Fibroblast of lung (primary cell): ENCODE data around the gene PDP2. TPM values are rescaled to one million over a fixed set of nuclear protein-coding genes. Genes with fewer than 3 reads are reported as not detected.

ENCODE experiments used
- DNase-seq, 2 donors: peaks; one replicate each; pipeline versions ENCODE4 v3.0.0 to v3.0.0-alpha.2; 2010; ENCODE audit warnings: low read depth in 2 of 2
- H2AFZ ChIP-seq: 2 replicates; pipeline ENCODE4 v1.5.1; 2012; ENCODE audit warnings: low read length, control low read depth, inconsistent platforms
- H3K27ac ChIP-seq: 2 replicates; pipeline ENCODE4 v1.5.1; 2011; ENCODE audit warnings: low read length, control low read depth; ENCODE audit not compliant: insufficient read depth
- H3K27me3 ChIP-seq: 2 replicates; pipeline ENCODE4 v1.5.1; 2011; ENCODE audit warnings: mild to moderate bottlenecking, low read length; ENCODE audit not compliant: control insufficient read depth, insufficient read depth
- H3K36me3 ChIP-seq: 2 replicates; pipeline ENCODE4 v1.5.1; 2011; ENCODE audit warnings: low read length; ENCODE audit not compliant: control insufficient read depth, insufficient read depth
- H3K4me1 ChIP-seq: 2 replicates; pipeline ENCODE4 v1.5.1; 2011; ENCODE audit warnings: low read length; ENCODE audit not compliant: control insufficient read depth, insufficient read depth; ENCODE audit errors: extremely low read depth
- H3K4me2 ChIP-seq: 2 replicates; pipeline ENCODE4 v1.5.1; 2011; ENCODE audit warnings: low read length, control low read depth; ENCODE audit not compliant: insufficient read depth; ENCODE audit errors: extremely low read depth
- H3K4me3 ChIP-seq, 4 experiments: fragments of 200-600 bp in 1 of 4; sonication (generic) in 1 of 4; replicated peaks in 1 of 4; 2 replicates each; pipeline ENCODE4 v1.5.1; 2011 to 2016; ENCODE audit warnings: low read length in 4 of 4, low read depth in 3 of 4, mild to moderate bottlenecking in 3 of 4, control low read depth in 2 of 4, inconsistent platforms in 1 of 4, mixed read lengths in 1 of 4; ENCODE audit not compliant: insufficient read depth in 1 of 4; ENCODE audit errors: control extremely low read depth in 1 of 4
- H3K79me2 ChIP-seq: 2 replicates; pipeline ENCODE4 v1.5.1; 2012; ENCODE audit warnings: mild to moderate bottlenecking, low read length, inconsistent platforms; ENCODE audit not compliant: control insufficient read depth, insufficient read depth
- H3K9ac ChIP-seq: 2 replicates; pipeline ENCODE4 v1.5.1; 2011; ENCODE audit warnings: mild to moderate bottlenecking, low read length, control low read depth; ENCODE audit not compliant: insufficient read depth
- H3K9me3 ChIP-seq: 2 replicates; pipeline ENCODE4 v1.5.1; 2012; ENCODE audit warnings: low read depth, low read length; ENCODE audit not compliant: control insufficient read depth, insufficient read depth
- H4K20me1 ChIP-seq: 2 replicates; pipeline ENCODE4 v1.5.1; 2011; ENCODE audit warnings: low read length; ENCODE audit not compliant: control insufficient read depth, insufficient read depth; ENCODE audit errors: extremely low read depth
- EZH2 ChIP-seq: IDR thresholded peaks from 2 replicates; pipeline ENCODE4 v1.5.1; 2012; ENCODE audit warnings: low read length, control low read depth, mild to moderate bottlenecking; ENCODE audit errors: missing control alignments
- polyA plus RNA-seq, 2 donors: library from polyadenylated mRNA; depleted of rRNA in 1 of 2; stranded (reverse) in 1 of 2; unstranded in 1 of 2; fragments of >200 nt; gene quantifications; 2 replicates each; pipeline ENCODE4 v1.2.1, GENCODE V29; 2011 to 2012; ENCODE audit warnings: missing spikeins in 1 of 2
- total RNA-seq: library from RNA; depleted of rRNA; stranded (reverse); fragments of >200 nt; gene quantifications from 2 replicates; pipeline ENCODE4 v1.2.1, GENCODE V29; 2014
- TF ChIP-seq, protein P1 (sequence below), 2 donors: IDR thresholded peaks in 1 of 2; conservative IDR thresholded peaks in 1 of 2; 1 replicate in 1 of 2; 2 replicates in 1 of 2; pipeline ENCODE4 v1.5.1; 2011 to 2012; ENCODE audit warnings: low read length in 2 of 2, control low read depth in 1 of 2, inconsistent platforms in 1 of 2, low read depth in 1 of 2, mild to moderate bottlenecking in 1 of 2

The PDP2 gene
- total and polyA plus RNA-seq, 2 donors (not counting 1 experiment from before 2014, with no cell fraction given), result 10.9 to 11.6 TPM

DNA sequence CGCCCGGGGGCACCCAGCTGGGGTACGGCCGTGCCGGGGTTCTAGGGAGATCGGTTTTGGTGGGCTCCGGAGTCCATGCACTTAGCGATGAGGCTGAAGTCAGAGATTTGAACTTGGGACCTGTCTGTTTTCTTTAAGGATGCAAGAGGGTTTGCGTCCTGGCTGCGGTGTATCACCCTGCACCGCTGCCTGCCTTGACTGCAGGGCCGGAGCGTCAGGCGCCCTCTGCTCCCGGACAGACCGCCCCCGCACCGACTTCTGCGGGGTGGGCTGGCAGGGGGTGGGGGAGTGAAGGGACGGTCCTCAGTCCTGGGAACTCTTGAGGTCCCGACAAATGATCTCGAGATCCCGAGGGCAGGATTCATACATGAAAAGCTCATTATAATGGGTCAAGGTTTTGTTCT, 701 bp downstream of the PDP2 start:
- H3K4me2 ChIP-seq, result peak overlapping the region; percentile 86
- peak overlapping the region; percentile 99 for H2AFZ ChIP-seq
- no peaks in the 10 kb centered on the region for H3K9me3 ChIP-seq
- H3K36me3 ChIP-seq, result peaks cover 10% of the 10 kb centered on the region
- no peaks in the 10 kb centered on the region for H3K4me1 ChIP-seq
- H3K9ac ChIP-seq, result peak overlapping the region; percentile 82
- H3K79me2 ChIP-seq, result peaks cover 6% of the 10 kb centered on the region
- no peaks in the 10 kb centered on the region for H4K20me1 ChIP-seq
- peak overlapping the region; percentile 66 to 96 (median 88) for H3K4me3 ChIP-seq
- no peaks in the 10 kb centered on the region for H3K27me3 ChIP-seq
- no peak for TF ChIP-seq EZH2
- TF ChIP-seq, protein P1, sequence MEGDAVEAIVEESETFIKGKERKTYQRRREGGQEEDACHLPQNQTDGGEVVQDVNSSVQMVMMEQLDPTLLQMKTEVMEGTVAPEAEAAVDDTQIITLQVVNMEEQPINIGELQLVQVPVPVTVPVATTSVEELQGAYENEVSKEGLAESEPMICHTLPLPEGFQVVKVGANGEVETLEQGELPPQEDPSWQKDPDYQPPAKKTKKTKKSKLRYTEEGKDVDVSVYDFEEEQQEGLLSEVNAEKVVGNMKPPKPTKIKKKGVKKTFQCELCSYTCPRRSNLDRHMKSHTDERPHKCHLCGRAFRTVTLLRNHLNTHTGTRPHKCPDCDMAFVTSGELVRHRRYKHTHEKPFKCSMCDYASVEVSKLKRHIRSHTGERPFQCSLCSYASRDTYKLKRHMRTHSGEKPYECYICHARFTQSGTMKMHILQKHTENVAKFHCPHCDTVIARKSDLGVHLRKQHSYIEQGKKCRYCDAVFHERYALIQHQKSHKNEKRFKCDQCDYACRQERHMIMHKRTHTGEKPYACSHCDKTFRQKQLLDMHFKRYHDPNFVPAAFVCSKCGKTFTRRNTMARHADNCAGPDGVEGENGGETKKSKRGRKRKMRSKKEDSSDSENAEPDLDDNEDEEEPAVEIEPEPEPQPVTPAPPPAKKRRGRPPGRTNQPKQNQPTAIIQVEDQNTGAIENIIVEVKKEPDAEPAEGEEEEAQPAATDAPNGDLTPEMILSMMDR (conservative IDR thresholded peaks at IDR 0.05 in 1 of 2, IDR thresholded peaks at IDR 0.05 in 1 of 2; ENCODE audit: low read depth in 1 of 2, low read length in 2 of 2), result no peak
- peak in 1 of 2 donors; percentile 12 for DNase-seq
- peak overlapping the region; percentile 84 for H3K27ac ChIP-seq

- peak overlapping the region; percentile 86 for H3K4me2 ChIP-seq
- H3K9ac ChIP-seq, result no peak overlapping the region
- no peaks in the 10 kb centered on the region for H3K4me1 ChIP-seq
- no peak overlapping the region for H3K27ac ChIP-seq
- TF ChIP-seq, protein P1 (conservative IDR thresholded peaks at IDR 0.05 in 1 of 2, IDR thresholded peaks at IDR 0.05 in 1 of 2; ENCODE audit: low read depth in 1 of 2, low read length in 2 of 2), result no peak
- TF ChIP-seq EZH2, result no peak
- peak overlapping the region in 3 of 4 experiments; percentile 4 to 85 (median 66) for H3K4me3 ChIP-seq
- no peak for DNase-seq
- H3K79me2 ChIP-seq, result peaks cover 6% of the 10 kb centered on the region
- no peaks in the 10 kb centered on the region for H3K27me3 ChIP-seq
- H4K20me1 ChIP-seq, result no peaks in the 10 kb centered on the region
- H3K36me3 ChIP-seq, result peaks cover 12% of the 10 kb centered on the region
- H3K9me3 ChIP-seq, result no peaks in the 10 kb centered on the region
- no peak overlapping the region for H2AFZ ChIP-seq
Observed at GRCh38 chr16:66881560-66881959, 1.2 kb downstream of the PDP2 start.

DNA sequence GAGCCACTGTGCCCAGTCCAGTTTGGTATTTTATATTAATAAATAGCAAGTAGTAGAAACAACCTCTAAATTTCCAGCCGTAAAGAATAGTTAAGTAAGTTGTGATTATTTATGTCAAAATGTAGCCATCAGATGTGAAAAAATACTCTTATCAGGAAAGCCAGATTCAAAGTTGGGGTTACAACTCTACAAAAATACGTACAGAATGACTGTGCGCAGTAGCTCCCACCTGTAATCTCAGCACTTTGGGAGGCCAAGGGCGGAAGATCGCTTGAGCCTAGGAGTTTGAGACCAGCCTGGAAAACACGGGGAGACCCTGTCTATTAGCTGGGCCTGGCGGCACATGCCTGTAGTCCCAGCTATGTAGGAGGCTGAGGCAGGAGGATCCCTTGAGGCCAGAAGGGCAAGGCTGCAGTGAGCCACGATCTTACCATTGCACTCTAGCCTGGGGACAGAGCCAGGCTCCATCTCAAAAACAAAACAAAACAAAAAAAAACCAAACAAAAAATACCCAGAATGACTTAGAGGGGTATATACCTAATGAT, 1.7 kb downstream of the PDP2 start:
- Histone ChIP-seq H4K20me1 (no peaks in the 10 kb centered on the region), H3K9me3 (no peaks in the 10 kb centered on the region), H3K79me2 (peaks cover 6% of the 10 kb centered on the region), H3K27me3 (no peaks in the 10 kb centered on the region), H2AFZ (no peak overlapping the region), H3K4me3 (peak overlapping the region in 1 of 4 experiments; percentile 85), H3K9ac (no peak overlapping the region), H3K4me2 (no peak overlapping the region), H3K27ac (no peak overlapping the region), H3K36me3 (peaks cover 12% of the 10 kb centered on the region), H3K4me1 (no peaks in the 10 kb centered on the region)
- DNase-seq, result no peak
- TF ChIP-seq, protein P1 (conservative IDR thresholded peaks at IDR 0.05 in 1 of 2, IDR thresholded peaks at IDR 0.05 in 1 of 2; ENCODE audit: low read depth in 1 of 2, low read length in 2 of 2), result no peak
- TF ChIP-seq EZH2, result no peak
